CMK (cell line): ENCODE measurements around the gene BICD1.

Experiments
- DNase-seq: peaks from one replicate; pipeline ENCODE4 v3.0.0-alpha.2; 2010; ENCODE audit warnings: low read depth

Gene BICD1

DNA sequence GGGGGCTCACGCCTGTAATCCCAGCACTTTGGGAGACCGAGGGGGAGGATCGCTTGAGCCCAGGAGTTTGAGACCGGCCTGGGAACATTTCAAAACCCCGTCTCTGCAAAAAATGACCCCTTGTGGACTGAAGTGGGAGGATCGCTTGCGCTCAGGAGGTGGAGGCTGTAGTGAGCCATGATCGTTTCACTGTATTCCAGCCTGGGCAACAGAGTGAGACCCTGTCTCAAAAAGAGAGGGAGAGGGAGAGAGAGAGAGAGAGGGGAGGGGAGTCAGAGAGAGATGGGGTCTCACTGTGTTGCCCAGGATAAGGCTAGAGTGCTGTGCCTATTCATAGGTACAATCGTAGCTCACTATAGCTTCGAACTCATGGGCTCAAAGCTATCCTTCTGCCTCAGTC lies 295.5 kb downstream of the BICD1 start:
- DNase-seq = no peak

DNA sequence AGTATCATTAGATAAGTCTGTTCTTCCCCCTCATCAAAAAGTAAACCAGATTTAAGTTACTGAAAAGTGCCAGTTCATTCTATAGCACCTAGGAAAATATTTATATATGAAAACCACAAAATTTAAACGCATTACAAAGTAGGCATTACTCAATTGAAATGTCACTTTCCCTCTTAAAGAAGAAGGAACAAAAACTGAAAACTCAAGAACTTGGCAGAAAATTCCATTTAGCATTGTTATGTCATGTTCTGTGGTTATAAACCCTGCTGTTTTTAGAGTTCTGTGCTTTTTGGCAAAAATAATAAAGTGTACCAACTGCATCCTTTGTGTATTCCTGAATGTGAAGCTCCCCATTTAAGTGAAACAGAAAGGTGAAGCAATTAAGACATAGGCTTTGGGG lies 296.3 kb downstream of the BICD1 start:
- DNase-seq = no peak

GRCh38 chr12:32407795-32408194 lies 301.1 kb downstream of the BICD1 start:
- DNase-seq = no peak

DNA sequence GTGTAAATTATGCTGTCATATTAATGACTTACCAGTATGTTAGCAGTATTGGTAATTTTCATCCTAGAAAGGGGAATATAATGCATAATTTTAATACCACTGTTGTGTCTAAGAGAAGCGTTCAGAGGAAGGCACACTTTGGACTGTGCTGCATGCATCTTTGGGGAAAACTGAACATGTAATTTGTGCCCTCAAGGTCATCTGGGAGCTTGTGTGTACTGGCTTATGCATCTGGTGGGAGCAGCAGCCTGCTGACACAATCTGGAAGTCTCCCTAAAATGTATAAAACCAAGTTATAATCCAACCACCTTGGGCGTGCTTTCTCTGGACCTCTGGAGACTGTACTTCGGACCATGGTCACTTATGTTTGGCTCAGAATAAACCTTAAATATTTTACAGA lies 306.8 kb downstream of the BICD1 start:
- no peak for DNase-seq

DNA sequence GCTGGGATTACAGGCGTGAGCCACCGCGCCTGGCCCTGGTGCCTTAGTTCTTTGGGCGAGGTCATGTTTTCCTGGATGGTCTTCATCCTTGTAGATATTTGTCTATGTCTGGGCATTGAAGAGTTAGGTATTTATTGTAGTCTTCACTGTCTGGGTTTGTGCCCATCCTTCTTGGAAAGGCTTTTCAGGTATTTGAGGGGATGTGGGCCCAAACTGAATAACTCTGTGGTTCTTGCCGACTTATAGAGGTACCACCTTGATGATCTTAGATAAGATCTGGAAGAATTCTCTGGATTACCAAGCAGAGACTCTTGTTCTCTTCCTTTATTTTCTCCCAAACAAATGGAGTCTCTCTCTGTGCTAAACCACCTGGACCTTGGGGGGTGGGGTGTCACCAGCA lies 311.6 kb downstream of the BICD1 start:
- no peak for DNase-seq

DNA sequence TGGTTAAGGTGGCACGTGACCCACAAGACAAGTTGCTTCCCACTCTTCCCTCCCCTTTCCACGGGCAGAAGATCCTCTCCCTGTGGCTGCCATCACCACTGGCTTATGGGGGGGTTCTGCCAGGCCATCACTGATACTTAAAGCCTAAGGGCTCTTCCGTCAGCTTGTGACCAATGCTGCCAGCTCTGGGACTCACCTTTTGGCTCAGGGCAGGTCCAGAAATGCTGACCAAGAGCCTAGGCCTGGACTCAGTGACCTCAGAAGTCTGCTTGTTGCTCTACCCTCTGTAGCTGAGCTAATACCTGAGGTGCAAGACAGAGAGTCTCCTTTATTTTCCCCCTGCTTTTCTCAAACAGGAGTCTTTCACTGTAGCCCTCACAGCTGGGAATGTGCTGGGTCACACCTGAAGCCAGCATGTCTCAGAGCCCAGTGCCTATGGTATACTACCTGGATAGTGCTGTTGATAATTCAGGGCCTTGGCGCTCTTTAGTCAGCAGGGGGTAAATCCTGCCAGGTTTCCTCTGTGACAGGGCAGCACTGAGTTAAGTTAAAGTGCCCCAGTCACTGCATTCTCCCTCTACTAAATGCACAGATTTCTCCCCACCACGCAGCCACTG lies 312.4 kb downstream of the BICD1 start:
- DNase-seq = no peak

DNA sequence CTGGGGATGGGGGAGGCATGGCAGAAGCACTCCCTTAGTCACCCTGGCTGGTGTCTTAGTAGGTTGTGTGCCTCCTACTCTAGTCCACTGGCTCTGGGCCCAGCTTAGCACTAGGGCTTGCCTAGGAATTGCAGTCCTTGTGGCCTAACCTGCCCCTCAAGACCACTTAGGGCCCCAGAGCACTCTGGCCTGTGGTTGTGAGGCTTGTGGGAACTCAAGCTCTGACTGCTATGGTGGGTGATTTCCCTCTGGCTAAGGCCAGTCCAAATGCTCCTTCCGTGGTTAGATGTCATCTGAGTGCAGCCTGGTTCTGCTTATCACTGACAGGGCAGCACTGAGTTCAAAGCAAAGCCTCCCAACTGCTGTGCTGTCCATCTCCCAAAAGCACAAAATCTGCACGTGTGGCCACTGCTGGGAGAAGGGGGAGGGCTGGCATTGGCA lies 312.9 kb downstream of the BICD1 start:
- peak; percentile 79 for DNase-seq

DNA sequence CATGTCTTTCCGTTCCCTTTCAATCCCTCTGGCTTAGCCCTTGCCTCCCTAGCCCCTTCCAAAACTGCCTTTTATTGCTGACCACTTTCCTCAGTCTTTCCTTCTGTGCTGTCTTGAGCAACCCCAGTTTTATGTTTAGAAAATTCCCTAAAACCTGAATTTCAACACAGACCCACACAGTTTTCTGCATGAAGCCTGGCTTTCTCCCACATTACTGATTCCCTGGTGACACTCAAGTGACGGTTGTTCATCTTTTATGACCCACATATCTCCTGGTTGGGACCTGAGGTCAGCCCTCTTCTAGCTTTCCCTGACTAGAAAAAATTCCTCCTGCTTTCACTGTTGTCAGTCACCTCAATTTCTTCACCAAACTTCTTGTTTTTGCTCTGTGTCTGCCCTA lies 313.7 kb downstream of the BICD1 start:
- no peak for DNase-seq

GRCh38 chr12:32423559-32423958 lies 316.9 kb downstream of the BICD1 start:
- peak; percentile 21 for DNase-seq

- no peak for DNase-seq
Measured at GRCh38 chr12:32431025-32431424, 324.4 kb downstream of the BICD1 start.
